GM12892 (cell line): ENCODE results near the gene DYNC1H1.

Source experiments
- DNase-seq: peaks from one replicate; pipeline ENCODE4 v3.0.0; 2011; ENCODE audit not compliant: insufficient read length
- FAIRE-seq: peaks from 2 replicates; lab custom pipeline; 2011; peaks lifted over from hg19 to GRCh38; lab: Jason Lieb, UNC
- POLR2A ChIP-seq: IDR thresholded peaks from 2 replicates; pipeline ENCODE4 v1.6.1; 2011; ENCODE audit warnings: low read depth, low read length, control low read depth
- POLR2AphosphoS5 ChIP-seq: IDR thresholded peaks from 2 replicates; pipeline ENCODE4 v1.6.1; 2011; ENCODE audit warnings: low read depth, low read length, control low read depth
- TAF1 ChIP-seq: IDR thresholded peaks from 2 replicates; pipeline ENCODE4 v1.6.1; 2011; ENCODE audit warnings: low read depth, mild to moderate bottlenecking, control low read depth, low read length, borderline replicate concordance

Gene DYNC1H1

DNA sequence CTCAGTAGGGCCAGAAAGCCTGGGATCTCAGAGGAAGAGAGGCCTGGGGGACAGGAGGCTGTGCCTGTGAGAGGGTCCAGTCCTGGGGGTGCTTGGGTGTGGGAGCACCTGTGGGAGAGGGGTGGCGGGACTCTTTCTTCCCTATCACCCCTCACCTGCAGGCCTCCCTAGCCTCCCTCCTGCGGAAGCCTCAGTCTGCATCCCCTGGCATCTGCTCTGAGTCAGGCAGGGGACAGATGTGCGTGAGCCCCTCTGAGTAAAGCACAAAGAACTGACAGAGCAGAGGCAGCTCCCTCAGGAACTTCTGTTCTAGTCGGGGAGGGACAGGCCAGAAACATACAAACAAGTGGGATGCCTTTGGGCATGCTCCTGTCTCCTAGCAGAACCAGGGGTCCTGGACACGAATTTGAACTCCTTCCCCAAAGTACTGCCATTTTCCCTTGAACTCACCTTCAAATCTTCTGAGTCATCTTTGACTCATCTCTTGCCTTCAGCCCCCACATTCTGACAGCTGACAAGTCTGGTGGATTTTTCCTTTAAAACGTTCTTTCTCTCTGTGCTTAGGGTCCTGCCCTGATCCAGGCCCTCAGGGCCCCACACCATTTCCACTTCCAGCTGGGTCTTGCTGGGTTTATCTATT lies 131.0 kb downstream of the DYNC1H1 start:
- no peak for TF ChIP-seq TAF1
- no peak for TF ChIP-seq POLR2A
- TF ChIP-seq POLR2AphosphoS5 = no peak
- FAIRE-seq (peak; percentile 70), DNase-seq (no peak)

DNA sequence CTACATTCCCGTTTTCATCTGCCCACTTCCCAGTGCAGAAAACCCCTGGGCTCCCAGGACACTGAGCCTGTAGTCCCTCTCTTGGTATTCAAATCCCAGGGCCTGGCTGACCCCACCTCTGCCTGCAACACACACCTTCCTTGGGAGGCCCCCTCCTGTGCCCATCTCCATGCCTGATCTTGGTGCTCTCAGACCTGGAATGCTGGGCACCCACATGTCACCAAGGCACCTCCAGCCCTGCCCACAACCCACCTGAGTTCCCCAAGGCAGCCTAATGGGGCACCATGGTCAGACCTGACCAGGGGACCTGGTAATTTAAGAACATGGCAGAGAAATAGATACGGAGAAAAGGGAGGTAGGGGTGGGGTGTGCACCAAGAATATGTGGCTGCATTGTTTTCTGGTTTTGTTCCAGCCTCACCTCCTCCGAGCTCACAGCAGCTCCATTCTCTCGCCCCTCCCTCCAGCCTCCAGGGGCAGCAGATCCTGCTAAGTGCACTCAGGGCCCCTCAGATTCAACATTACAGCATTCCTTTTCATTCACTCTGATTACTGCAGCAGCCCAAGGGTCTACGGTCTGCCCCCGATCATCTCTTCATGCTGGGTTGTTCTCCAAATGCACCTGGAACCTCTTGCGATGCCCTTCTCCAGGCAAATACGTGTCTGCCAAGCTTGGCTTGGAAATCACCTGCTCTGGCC lies 131.6 kb downstream of the DYNC1H1 start:
- TF ChIP-seq POLR2AphosphoS5 = no peak
- TF ChIP-seq TAF1 = no peak
- no peak for TF ChIP-seq POLR2A
- FAIRE-seq (no peak), DNase-seq (no peak)

DNA sequence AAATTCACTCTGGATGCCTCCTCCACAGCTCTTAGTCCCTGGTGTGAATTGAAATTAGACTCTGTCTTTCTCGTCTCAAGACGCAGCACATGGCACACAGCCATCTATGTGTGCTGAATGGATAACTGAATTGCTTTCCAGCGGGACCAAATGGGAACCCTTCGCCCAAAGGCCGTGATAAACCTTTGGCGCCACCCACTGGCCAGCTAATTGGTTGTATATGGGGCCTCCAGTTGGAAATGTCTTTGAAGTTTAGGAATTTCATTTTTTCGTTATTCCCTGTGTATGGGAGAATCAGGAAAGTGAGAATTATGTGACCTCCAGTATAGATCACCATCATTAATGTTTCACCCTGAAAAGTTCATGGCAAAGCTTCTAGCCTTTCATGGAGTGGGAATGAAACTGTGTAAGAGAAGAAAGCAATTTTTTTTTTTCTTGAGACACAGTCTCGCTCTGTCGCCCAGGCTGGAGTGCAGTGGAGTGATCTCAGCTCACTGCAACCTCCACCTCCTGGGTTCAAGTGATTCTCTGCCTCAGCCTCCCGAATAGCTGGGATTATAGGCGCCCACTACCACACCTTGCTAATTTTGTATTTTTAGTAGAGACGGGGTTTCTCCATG lies 132.3 kb downstream of the DYNC1H1 start:
- FAIRE-seq (peak; percentile 91), DNase-seq (no peak)
- TF ChIP-seq TAF1 (no peak), POLR2AphosphoS5 (no peak), POLR2A (no peak)

DNA sequence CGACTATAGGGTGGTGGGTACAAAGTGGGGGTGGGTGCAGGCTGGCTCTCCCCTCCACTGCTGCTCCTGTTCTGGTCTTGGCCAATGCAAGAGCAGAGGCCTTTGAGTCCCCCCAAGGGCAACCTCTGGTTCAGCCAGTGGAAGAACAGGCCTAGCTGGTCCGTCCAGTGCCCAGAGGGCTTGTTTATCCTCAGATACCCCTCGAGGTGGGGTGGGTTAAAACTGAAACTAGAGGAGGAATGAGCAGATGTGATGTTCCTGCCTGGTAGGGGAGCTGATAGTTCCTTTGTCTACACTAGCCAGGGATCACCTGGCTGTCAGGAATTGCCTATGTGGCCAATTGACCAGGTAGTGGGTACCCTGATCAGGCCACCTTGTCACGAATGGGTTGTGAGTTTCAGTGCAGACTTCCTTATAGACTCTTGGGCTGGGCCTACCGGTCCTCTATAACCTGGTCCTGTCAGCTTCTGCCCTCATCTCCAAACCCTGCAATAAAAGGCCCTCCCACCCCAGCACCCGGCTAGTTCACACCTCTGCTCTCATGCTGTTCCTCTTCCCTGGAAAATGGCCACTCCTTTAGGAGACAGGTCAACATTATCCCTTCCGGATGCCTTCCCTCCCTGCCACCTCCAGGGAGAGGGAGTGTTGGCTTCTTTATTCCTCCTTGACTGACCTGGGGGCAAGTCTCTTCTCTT lies 133.2 kb downstream of the DYNC1H1 start:
- no peak for TF ChIP-seq POLR2AphosphoS5
- no peak for TF ChIP-seq POLR2A
- no peak for TF ChIP-seq TAF1
- no peak for DNase-seq
- FAIRE-seq = no peak

DNA sequence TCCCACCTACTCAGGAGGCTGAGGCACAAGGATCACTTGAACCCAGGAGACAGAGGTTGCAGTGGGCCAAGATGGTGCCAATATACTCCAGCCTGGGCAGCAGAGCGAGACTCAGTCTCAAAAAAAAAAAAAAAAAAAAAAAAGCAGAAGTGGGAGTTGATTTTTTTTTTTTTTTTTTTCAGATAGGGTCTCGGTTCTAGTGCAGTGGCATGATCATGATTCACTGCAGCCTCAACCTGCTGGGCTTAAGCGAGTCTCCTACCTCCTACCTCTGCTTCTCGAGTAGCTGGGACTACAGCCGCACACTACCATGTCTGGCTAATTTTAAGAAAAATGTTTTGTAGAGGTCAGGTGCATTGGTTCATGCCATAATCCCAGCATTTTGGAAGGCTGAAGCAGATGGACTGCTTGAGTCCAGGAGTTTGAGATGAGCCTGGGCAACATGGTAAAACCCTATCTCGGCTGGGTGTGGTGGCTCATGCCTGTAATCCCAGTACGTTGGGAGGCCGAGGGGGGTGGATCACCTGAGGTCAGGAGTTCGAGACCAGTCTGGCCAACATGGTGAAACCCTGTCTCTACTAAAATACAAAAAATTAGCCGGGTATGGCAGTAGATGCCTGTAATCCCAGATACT lies 138.8 kb downstream of the DYNC1H1 start:
- TF ChIP-seq POLR2A = no peak
- TF ChIP-seq TAF1 = no peak
- no peak for TF ChIP-seq POLR2AphosphoS5
- no peak for DNase-seq
- FAIRE-seq = peak; percentile 54

DNA sequence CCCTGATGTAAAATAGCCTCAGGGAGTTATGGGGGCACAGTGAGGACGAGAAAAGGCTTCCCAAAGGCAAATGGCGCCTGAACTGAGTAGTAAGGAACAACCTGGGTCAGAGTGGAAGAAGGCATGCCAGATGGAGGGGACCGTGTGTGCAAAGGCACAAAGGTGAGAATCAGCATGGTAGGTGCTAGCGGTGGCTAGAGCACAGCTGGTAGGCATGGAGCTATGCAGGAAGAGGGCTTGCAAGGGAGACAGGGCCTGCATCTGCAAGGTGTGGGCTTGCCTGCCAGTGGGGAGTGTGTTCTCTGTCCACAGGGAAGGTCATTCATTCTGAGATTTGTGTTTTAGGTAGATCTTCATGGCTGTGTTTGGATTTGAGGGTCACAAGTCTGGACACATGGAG lies 141.0 kb downstream of the DYNC1H1 start:
- DNase-seq (no peak), FAIRE-seq (no peak)
- TF ChIP-seq TAF1 (no peak), POLR2A (no peak), POLR2AphosphoS5 (no peak)
